Loucy (cell line): ENCODE measurements around the gene DDX39B.

ENCODE experiments used
- EZH2phosphoT487 ChIP-seq: fragments of 200-600 bp; IDR thresholded peaks from 2 replicates; pipeline ENCODE4 v1.6.1; 2018; ENCODE audit warnings: antibody characterized with exemption, mild to moderate bottlenecking, moderate library complexity, borderline replicate concordance
- TF ChIP-seq, protein P1 (sequence below): fragments of 200-600 bp; sonication (generic); conservative IDR thresholded peaks from 2 replicates; pipeline ENCODE4 v1.5.1; 2014; ENCODE audit warnings: mild to moderate bottlenecking, antibody characterized with exemption, low read length

DNA sequence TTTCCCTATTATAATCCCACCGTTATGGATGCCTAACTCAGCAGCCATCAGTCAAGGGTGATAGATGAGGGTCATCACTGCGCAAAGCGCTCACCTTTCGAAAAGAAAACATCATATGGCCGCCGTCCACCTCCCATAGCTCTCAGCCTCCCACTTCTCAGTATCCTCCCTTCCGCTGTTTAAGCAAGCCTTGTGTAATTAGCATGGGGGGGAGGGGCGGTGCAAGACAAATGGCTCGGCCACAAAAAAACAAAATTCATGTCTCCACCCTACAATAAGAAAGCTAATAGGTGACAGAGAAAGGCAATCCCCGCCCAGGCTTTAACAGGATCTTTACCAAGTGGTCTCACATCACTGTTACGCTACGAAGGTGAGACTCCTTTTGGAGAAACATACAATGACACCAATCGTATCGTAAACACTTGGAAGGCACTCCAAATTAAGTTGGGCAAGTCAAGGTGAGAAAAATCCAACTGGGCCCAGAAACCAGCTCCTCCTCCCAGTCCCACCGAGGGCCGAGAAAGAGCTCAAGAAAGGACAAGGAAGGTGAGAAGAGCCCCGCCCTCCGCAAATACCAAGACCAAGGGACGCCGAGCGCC is 645 bp downstream of the DDX39B start:
- TF ChIP-seq, protein P1, sequence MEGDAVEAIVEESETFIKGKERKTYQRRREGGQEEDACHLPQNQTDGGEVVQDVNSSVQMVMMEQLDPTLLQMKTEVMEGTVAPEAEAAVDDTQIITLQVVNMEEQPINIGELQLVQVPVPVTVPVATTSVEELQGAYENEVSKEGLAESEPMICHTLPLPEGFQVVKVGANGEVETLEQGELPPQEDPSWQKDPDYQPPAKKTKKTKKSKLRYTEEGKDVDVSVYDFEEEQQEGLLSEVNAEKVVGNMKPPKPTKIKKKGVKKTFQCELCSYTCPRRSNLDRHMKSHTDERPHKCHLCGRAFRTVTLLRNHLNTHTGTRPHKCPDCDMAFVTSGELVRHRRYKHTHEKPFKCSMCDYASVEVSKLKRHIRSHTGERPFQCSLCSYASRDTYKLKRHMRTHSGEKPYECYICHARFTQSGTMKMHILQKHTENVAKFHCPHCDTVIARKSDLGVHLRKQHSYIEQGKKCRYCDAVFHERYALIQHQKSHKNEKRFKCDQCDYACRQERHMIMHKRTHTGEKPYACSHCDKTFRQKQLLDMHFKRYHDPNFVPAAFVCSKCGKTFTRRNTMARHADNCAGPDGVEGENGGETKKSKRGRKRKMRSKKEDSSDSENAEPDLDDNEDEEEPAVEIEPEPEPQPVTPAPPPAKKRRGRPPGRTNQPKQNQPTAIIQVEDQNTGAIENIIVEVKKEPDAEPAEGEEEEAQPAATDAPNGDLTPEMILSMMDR, result no peak
- TF ChIP-seq EZH2phosphoT487, result no peak
